Raji (cell line): ENCODE data around the gene TOMM20.

ENCODE experiments used
- POLR2A ChIP-seq: IDR thresholded peaks from 2 replicates; pipeline ENCODE4 v1.6.1; 2011; ENCODE audit warnings: low read depth, low read length, control low read depth; ENCODE audit not compliant: insufficient read depth

Gene TOMM20

DNA sequence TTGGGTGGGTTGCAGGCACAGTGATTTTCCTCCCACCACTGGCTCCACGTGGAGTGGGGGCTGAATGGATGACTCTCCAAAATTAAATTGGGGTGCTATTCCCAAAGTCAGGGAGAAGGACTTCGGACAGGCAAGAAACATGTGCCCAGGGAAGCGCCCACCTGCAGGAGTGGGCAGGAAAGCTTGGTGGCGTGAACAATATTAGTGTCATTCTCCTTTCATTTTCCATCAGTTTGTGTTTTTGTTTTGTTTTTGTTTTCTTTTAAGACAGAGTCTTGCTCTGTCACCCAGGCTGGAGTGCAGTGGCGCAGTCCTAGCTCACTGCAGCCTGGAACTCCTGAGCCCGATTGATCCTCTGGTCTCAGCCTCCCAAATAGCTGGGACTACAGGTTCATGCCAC is 30.1 kb downstream of the TOMM20 start:
- no peak for TF ChIP-seq POLR2A

- no peak for TF ChIP-seq POLR2A
Observed at GRCh38 chr1:235095938-235096562, 32.6 kb downstream of the TOMM20 start.

GRCh38 chr1:235093696-235094592 is 34.7 kb downstream of the TOMM20 start:
- TF ChIP-seq POLR2A = no peak

DNA sequence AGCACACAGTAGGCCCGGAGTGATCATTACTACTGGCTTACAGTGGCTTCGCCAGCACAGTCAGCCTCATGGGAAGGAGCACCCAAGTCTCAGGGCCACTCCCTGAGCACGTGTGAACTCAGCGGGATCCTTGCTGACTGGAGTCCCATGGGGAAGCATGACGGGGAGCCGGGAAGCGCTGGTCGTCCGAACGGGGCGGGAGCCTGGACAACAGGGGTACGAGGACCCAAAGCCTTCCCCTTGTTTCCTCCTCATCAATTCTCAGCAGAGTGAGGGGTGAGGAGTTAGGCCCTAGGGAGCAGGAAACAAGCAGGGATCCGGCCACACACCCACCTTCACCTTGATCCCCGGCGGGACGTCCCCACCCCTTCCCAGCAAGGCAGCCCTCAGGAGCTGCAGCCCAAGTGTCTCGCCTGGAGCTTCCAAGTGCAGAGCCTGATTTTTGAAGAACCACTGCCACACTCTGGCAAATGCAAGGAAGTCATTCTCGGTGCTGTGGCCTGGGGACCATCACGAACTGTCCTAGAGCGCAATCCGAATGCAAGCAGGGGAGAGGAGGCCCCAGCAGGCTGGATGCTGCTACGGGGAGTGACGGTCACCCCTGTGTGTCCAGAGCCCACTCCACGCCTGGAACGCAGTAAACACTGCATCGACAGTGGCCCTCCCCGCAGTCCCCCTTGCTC is 35.5 kb downstream of the TOMM20 start:
- no peak for TF ChIP-seq POLR2A

GRCh38 chr1:235090406-235091069 is 38.1 kb downstream of the TOMM20 start:
- no peak for TF ChIP-seq POLR2A

DNA sequence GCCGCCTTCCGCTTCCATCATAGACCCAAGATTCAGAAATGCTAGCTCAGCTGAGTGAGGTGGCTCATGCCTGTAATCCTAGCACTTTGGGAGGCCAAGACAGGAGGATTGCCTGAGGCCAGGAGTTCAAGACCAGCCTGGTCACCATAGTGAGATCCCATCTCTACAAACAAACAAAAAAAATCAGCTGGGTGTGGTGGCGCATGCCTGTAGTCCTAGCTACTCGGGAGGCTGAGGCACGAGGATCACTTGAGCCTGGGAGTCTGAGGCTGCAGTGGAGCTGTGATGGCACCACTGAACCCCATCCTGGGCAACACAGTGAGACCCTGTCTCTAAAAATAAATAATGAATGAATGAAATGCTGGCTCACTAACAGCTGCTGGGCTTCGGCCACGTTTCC is 39.7 kb downstream of the TOMM20 start:
- no peak for TF ChIP-seq POLR2A

- no peak for TF ChIP-seq POLR2A
Observed at GRCh38 chr1:235088430-235088829, 40.2 kb downstream of the TOMM20 start.

GRCh38 chr1:235087906-235088305 is 40.7 kb downstream of the TOMM20 start:
- no peak for TF ChIP-seq POLR2A

- no peak for TF ChIP-seq POLR2A
Observed at GRCh38 chr1:235079443-235080296, 49.0 kb downstream of the TOMM20 start.

GRCh38 chr1:235078480-235079381 is 49.9 kb downstream of the TOMM20 start:
- no peak for TF ChIP-seq POLR2A

DNA sequence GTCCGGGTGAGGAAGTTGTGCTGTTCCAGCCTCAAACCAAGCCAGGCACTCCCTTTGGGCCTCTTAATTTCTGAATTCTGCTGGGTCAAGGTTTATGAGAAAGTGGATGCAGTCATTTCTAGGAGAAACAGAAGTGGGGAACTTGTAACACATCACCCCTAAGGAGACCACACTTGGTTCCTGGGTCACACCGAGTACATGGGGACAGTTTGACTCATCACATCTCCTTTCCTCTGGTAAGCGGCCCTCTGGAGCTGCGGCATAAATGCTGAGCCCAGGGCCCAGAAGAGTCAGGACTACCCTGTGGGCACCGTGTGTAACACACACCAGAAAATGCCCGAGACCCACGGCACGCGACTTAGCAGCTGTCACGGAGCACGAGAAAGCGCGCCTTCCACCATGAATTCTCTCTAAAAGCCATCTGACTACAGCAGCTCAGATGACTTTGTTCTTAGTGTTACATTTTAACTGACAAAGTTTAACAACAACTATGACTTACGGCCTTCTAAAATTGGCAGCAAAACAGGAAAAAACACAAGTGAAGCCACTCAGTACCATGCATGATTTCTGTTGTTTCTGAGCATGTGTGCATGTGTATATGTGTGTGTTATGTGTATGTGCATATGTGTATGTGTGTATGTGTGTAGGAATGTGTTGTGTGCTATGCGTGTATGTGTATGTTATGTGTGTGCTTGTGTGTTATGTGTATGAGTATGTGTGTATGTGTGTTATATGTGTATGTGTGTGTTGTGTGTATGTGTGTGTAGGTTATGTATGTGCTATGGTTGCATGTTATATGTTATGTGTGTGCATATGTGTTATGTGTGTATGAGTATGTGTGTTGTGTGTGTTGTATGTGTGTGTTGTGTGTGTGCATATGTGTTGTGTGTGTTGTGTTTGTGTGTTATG is 50.8 kb downstream of the TOMM20 start:
- no peak for TF ChIP-seq POLR2A

GRCh38 chr1:235077163-235077540 is 51.5 kb downstream of the TOMM20 start:
- TF ChIP-seq POLR2A = no peak
